ENCODE results near the gene RXRB. TPM values are rescaled to one million over a fixed set of nuclear protein-coding genes. Genes with fewer than 3 reads are reported as not detected.

The RXRB gene
- polyA plus RNA-seq, 3 donors: 4.5 to 74.5 (median 5.1) TPM

DNA sequence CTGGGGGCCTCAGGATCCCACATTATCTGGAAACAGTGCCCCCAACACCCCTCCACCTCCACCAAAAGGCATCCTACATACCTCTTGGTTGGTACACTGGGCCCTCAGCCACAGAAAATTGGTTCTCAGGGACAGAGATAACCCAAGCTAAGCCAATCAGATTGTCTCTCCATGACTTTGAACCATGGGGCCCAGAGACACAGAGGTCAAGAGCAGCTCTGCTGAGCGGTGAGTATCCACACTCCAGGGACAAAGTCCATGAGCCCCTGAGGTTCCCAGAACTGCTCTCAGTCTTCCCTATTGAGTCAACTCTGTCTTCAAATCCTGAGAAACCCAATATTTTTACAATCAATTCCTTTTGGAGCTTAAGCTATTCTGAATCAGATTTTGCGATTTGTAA, 43.5 kb downstream of the RXRB start:
- Histone ChIP-seq H3K27me3 (ENCODE audit: control insufficient read depth in 2 of 2, insufficient read depth in 2 of 2, low read length in 2 of 2) (no peaks in the 10 kb centered on the region), H3K36me3 (replicated peaks in 1 of 2; ENCODE audit: control insufficient read depth in 1 of 2, insufficient read depth in 2 of 2, low read length in 2 of 2) (no peaks in the 10 kb centered on the region), H3K4me1 (ENCODE audit: control insufficient read depth in 1 of 2, insufficient read depth in 2 of 2, low read length in 2 of 2) (peaks cover 15 to 18% of the 10 kb centered on the region in 2 donors), H3K4me2 (replicated peaks; ENCODE audit: extremely low read depth, low read length, poor library complexity, severe bottlenecking) (no peak overlapping the region), H3K27ac (ENCODE audit: low read depth in 1 of 2, low read length in 2 of 2) (no peak overlapping the region), H3K4me3 (replicated peaks in 1 of 3; ENCODE audit: low read depth in 2 of 3, low read length in 3 of 3) (no peak overlapping the region), H3K9me3 (replicated peaks in 1 of 2; ENCODE audit: control insufficient read depth in 1 of 2, insufficient read depth in 1 of 2, low read length in 2 of 2) (peaks cover 5 to 7% of the 10 kb centered on the region in 2 donors), H3K79me2 (ENCODE audit: insufficient read depth, low read length) (no peaks in the 10 kb centered on the region), H3K9ac (ENCODE audit: insufficient read depth, low read length, poor library complexity, severe bottlenecking) (no peak overlapping the region), H2AFZ (ENCODE audit: insufficient read depth, low read depth, low read length, poor library complexity, severe bottlenecking) (no peak overlapping the region), H4K20me1 (ENCODE audit: insufficient read depth, low read length) (no peaks in the 10 kb centered on the region)
- H3K27ac Mint-ChIP-seq: no peak overlapping the region
- H3K36me3 Mint-ChIP-seq: no peaks in the 10 kb centered on the region
- H3K4me1 Mint-ChIP-seq: peaks cover 16% of the 10 kb centered on the region
- peaks cover 3 to 11% (median 6%) of the 10 kb centered on the region in 3 donors for H3K27me3 Mint-ChIP-seq (ENCODE audit: low read depth in 3 of 3)
- WGBS (ENCODE audit: insufficient coverage): 100% methylated on average over 1 of the region's 2 CpGs
- DNase-seq: no peak
- no peak overlapping the region for H3K4me3 Mint-ChIP-seq
- peaks cover 4 to 16% (median 13%) of the 10 kb centered on the region in 7 donors for H3K9me3 Mint-ChIP-seq
- intact Hi-C loops (cut with micrococcal nuclease): loop anchor here in 1 of 2 donors (5.0 kb wide), 1 partner anchor 35 kb away; no protein-coding TSS in a partner anchor
- TF ChIP-seq CTCF (IDR thresholded peaks at IDR 0.05): no peak

DNA sequence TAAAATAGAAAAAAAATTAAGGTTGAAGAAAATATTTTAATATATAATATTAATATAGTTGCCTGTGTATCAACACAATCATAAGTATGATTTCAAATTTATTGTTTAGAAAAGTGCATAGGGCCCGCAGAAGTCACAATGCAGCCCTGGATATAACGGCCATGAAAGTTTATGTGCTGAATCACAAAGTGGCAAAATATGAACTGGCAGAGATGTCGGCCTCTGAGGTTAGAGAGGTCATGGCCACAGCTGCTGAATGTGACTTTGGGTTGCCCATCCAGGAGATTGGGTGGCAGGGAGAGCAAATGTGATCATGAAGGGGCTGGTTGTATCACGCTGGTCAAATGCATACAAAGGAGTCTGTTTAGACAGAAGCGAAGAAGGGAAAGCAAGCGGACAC, 43.9 kb downstream of the RXRB start:
- Mint-ChIP-seq H3K9me3 (peaks cover 8 to 20% (median 17%) of the 10 kb centered on the region in 7 donors), H3K36me3 (no peaks in the 10 kb centered on the region), H3K27me3 (ENCODE audit: low read depth in 3 of 3) (peaks cover 3 to 10% (median 5%) of the 10 kb centered on the region in 3 donors), H3K4me1 (peaks cover 12% of the 10 kb centered on the region), H3K27ac (no peak overlapping the region), H3K4me3 (no peak overlapping the region)
- Histone ChIP-seq H3K4me2 (replicated peaks; ENCODE audit: extremely low read depth, low read length, poor library complexity, severe bottlenecking) (no peak overlapping the region), H3K79me2 (ENCODE audit: insufficient read depth, low read length) (no peaks in the 10 kb centered on the region), H3K9me3 (replicated peaks in 1 of 2; ENCODE audit: control insufficient read depth in 1 of 2, insufficient read depth in 1 of 2, low read length in 2 of 2) (peaks cover 9 to 11% of the 10 kb centered on the region in 2 donors), H3K9ac (ENCODE audit: insufficient read depth, low read length, poor library complexity, severe bottlenecking) (no peak overlapping the region), H3K27ac (ENCODE audit: low read depth in 1 of 2, low read length in 2 of 2) (no peak overlapping the region), H2AFZ (ENCODE audit: insufficient read depth, low read depth, low read length, poor library complexity, severe bottlenecking) (no peak overlapping the region), H3K27me3 (ENCODE audit: control insufficient read depth in 2 of 2, insufficient read depth in 2 of 2, low read length in 2 of 2) (no peaks in the 10 kb centered on the region), H4K20me1 (ENCODE audit: insufficient read depth, low read length) (no peaks in the 10 kb centered on the region), H3K36me3 (replicated peaks in 1 of 2; ENCODE audit: control insufficient read depth in 1 of 2, insufficient read depth in 2 of 2, low read length in 2 of 2) (no peaks in the 10 kb centered on the region), H3K4me1 (ENCODE audit: control insufficient read depth in 1 of 2, insufficient read depth in 2 of 2, low read length in 2 of 2) (peaks cover 11 to 14% of the 10 kb centered on the region in 2 donors), H3K4me3 (replicated peaks in 1 of 3; ENCODE audit: low read depth in 2 of 3, low read length in 3 of 3) (no peak overlapping the region)
- intact Hi-C loops (cut with micrococcal nuclease): loop anchor here in 1 of 2 donors (5.0 kb wide), 1 partner anchor 34 kb away; no protein-coding TSS in a partner anchor
- TF ChIP-seq CTCF (IDR thresholded peaks at IDR 0.05): no peak
- 96% methylated on average over 5 of the region's 6 CpGs for WGBS (ENCODE audit: insufficient coverage)
- no peak for DNase-seq
